DND-41 (cell line): Measurements from ENCODE around the gene ZNF132.

ENCODE experiments used
- EZH2 ChIP-seq: IDR thresholded peaks from 3 replicates; pipeline ENCODE4 v1.6.1; 2012; ENCODE audit warnings: borderline replicate concordance, low read depth, mild to moderate bottlenecking, moderate library complexity, low read length, inconsistent platforms; ENCODE audit not compliant: severe bottlenecking
- TF ChIP-seq, protein P1 (sequence below): IDR thresholded peaks from 2 replicates; pipeline ENCODE4 v1.5.1; 2012; ENCODE audit warnings: borderline replicate concordance, low read length, moderate library complexity, mild to moderate bottlenecking; ENCODE audit not compliant: poor library complexity, severe bottlenecking; ENCODE audit errors: extremely low read depth

DNA sequence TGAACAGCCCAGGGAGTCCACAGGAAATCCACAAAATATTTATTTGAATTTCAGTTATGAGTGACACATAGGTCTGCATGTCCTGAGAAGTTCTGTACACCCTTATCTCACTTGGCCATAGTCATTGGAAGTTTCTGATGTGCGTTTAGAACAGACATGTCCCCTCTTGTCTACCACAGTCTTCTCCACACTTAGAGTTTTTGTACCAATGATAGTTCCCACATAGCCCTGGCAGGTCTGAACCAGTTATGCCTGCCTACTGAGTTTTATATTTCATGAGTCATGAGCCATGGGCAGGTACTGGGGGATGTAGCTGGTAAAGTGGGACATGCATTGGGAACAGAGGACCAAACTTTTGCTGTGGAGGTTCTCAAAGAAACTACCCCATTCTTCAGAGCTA, 11.3 kb downstream of the ZNF132 start:
- TF ChIP-seq EZH2: no peak
- TF ChIP-seq, protein P1, sequence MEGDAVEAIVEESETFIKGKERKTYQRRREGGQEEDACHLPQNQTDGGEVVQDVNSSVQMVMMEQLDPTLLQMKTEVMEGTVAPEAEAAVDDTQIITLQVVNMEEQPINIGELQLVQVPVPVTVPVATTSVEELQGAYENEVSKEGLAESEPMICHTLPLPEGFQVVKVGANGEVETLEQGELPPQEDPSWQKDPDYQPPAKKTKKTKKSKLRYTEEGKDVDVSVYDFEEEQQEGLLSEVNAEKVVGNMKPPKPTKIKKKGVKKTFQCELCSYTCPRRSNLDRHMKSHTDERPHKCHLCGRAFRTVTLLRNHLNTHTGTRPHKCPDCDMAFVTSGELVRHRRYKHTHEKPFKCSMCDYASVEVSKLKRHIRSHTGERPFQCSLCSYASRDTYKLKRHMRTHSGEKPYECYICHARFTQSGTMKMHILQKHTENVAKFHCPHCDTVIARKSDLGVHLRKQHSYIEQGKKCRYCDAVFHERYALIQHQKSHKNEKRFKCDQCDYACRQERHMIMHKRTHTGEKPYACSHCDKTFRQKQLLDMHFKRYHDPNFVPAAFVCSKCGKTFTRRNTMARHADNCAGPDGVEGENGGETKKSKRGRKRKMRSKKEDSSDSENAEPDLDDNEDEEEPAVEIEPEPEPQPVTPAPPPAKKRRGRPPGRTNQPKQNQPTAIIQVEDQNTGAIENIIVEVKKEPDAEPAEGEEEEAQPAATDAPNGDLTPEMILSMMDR: no peak
